Ascending aorta (tissue), 2 donors: ENCODE results near the gene PDE6B. TPM values are rescaled to one million over a fixed set of nuclear protein-coding genes. Genes with fewer than 3 reads are reported as not detected.

Experiments used
- DNase-seq, 2 donors: peaks; one replicate each; pipeline ENCODE4 v3.0.0-alpha.2; 2019; ENCODE audit warnings: low spot score in 2 of 2
- H3K27ac ChIP-seq, 2 donors: fragments of 200-600 bp; sonication (generic); one replicate each; pipeline ENCODE4 v1.5.1; 2016 to 2017; ENCODE audit warnings: mild to moderate bottlenecking in 1 of 2
- H3K27me3 ChIP-seq: fragments of 200-600 bp; sonication (generic); one replicate; pipeline ENCODE4 v1.5.1; 2017
- H3K36me3 ChIP-seq, 2 donors: fragments of 200-600 bp; sonication (generic); one replicate each; pipeline ENCODE4 v1.5.1; 2016
- H3K4me1 ChIP-seq, 2 donors: fragments of 200-600 bp; sonication (generic); one replicate each; pipeline ENCODE4 v1.5.1; 2016 to 2017; ENCODE audit warnings: mild to moderate bottlenecking in 1 of 2
- H3K4me3 ChIP-seq, 2 donors: fragments of 200-600 bp; sonication (generic); one replicate each; pipeline ENCODE4 v1.5.1; 2016 to 2017; ENCODE audit warnings: mild to moderate bottlenecking in 1 of 2
- H3K9me3 ChIP-seq, 2 donors: fragments of 200-600 bp; sonication (generic); one replicate each; pipeline ENCODE4 v1.5.1; 2016
- CTCF ChIP-seq, 3 experiments: fragments of 200-600 bp in 2 of 3; fragments of 450-650 bp in 1 of 3; sonication (generic) in 2 of 3; IDR thresholded peaks; one replicate each; pipeline ENCODE4 v1.5.1; 2016 to 2019; ENCODE audit warnings: antibody characterized with exemption in 3 of 3, mild to moderate bottlenecking in 1 of 3, moderate library complexity in 1 of 3
- intact Hi-C: fragments of 100-400 bp; cut with DNase I; formaldehyde crosslinking; loops from one replicate; pipeline ENCODE4 v1.15.1; 2023
- total RNA-seq: library from RNA; depleted of rRNA; stranded (reverse); fragments of >200 nt; gene quantifications from one replicate; pipeline ENCODE4 v1.1.0, GENCODE V29; 2016

The PDE6B gene
- total RNA-seq, 1 donor from 2014 or later, result not detected

DNA sequence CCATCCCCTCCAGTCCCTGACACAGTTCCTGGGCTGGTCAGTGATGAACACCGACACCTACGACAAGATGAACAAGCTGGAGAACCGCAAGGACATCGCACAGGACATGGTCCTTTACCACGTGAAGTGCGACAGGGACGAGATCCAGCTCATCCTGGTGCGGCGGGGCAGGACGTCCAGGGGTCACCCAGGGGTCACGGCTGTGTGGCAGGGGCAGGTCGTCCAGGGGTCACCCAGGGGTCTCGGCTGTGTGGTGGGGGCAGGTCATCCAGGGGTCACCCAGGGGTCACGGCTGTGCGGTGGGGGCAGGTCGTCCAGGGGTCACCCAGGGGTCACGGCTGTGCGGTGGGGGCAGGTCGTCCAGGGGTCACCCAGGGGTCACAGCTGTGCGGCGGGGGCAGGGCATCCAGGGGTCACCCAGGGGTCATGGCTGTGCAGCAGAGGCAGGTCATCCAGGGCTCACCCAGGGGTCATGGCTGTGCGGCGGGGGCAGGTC lies 32.0 kb downstream of the PDE6B start:
- Histone ChIP-seq H3K27me3 (no peaks in the 10 kb centered on the region), H3K4me1 (no peaks in the 10 kb centered on the region), H3K36me3 (no peaks in the 10 kb centered on the region), H3K9me3 (no peaks in the 10 kb centered on the region), H3K27ac (no peak overlapping the region), H3K4me3 (no peak overlapping the region)
- TF ChIP-seq CTCF (IDR thresholded peaks at IDR 0.05), result no peak
- DNase-seq, result no peak
- intact Hi-C loops, result no loop called here

- Histone ChIP-seq H3K9me3 (no peaks in the 10 kb centered on the region), H3K36me3 (no peaks in the 10 kb centered on the region), H3K27ac (no peak overlapping the region), H3K4me1 (no peaks in the 10 kb centered on the region), H3K4me3 (no peak overlapping the region), H3K27me3 (no peaks in the 10 kb centered on the region)
- TF ChIP-seq CTCF (IDR thresholded peaks at IDR 0.05), result no peak
- no peak for DNase-seq
- intact Hi-C loops, result no loop called here
Observed at GRCh38 chr4:657834-658667, 32.7 kb downstream of the PDE6B start.

- H3K36me3 ChIP-seq, result no peaks in the 10 kb centered on the region
- no peak for DNase-seq
- H3K4me3 ChIP-seq, result no peak overlapping the region
- no peak for TF ChIP-seq CTCF (IDR thresholded peaks at IDR 0.05)
- H3K27ac ChIP-seq, result no peak overlapping the region
- no peaks in the 10 kb centered on the region for H3K9me3 ChIP-seq
- no peaks in the 10 kb centered on the region for H3K27me3 ChIP-seq
- intact Hi-C loops, result no loop called here
- no peaks in the 10 kb centered on the region for H3K4me1 ChIP-seq
Observed at GRCh38 chr4:658681-659667, 33.6 kb downstream of the PDE6B start.

- intact Hi-C loops, result no loop called here
- Histone ChIP-seq H3K27me3 (no peaks in the 10 kb centered on the region), H3K36me3 (no peaks in the 10 kb centered on the region), H3K9me3 (no peaks in the 10 kb centered on the region), H3K4me3 (no peak overlapping the region), H3K4me1 (no peaks in the 10 kb centered on the region), H3K27ac (no peak overlapping the region)
- TF ChIP-seq CTCF (IDR thresholded peaks at IDR 0.05), result no peak
- DNase-seq, result no peak
Observed at GRCh38 chr4:659851-660250, 34.5 kb downstream of the PDE6B start.

- Histone ChIP-seq H3K9me3 (no peaks in the 10 kb centered on the region), H3K27ac (no peak overlapping the region), H3K4me3 (no peak overlapping the region), H3K27me3 (no peaks in the 10 kb centered on the region), H3K36me3 (no peaks in the 10 kb centered on the region), H3K4me1 (no peaks in the 10 kb centered on the region)
- intact Hi-C loops, result no loop called here
- no peak for TF ChIP-seq CTCF (IDR thresholded peaks at IDR 0.05)
- DNase-seq, result no peak
Observed at GRCh38 chr4:660401-660800, 35.0 kb downstream of the PDE6B start.
